GM12878 (cell line): ENCODE results near the gene FBXW8. TPM values are rescaled to one million over a fixed set of nuclear protein-coding genes. Genes with fewer than 3 reads are reported as not detected.

Source experiments
- BMI1 ChIP-seq: fragments of 450-650 bp; IDR thresholded peaks from 2 replicates; pipeline ENCODE4 v1.6.1; 2016; ENCODE audit warnings: mild to moderate bottlenecking, moderate library complexity, borderline replicate concordance
- LARP7 ChIP-seq: fragments of 450-650 bp; IDR thresholded peaks from 2 replicates; pipeline ENCODE4 v1.6.1; 2017; ENCODE audit warnings: mild to moderate bottlenecking
- NFYA ChIP-seq: IDR thresholded peaks from 2 replicates; pipeline ENCODE4 v1.6.1; 2011; ENCODE audit warnings: low read depth, mild to moderate bottlenecking, low read length, improper control_type of control experiment, borderline replicate concordance
- RFX5 ChIP-seq: IDR thresholded peaks from 2 replicates; pipeline ENCODE4 v1.6.1; 2011; ENCODE audit warnings: low read depth, low read length, improper control_type of control experiment
- TCF3 ChIP-seq: IDR thresholded peaks from 2 replicates; pipeline ENCODE4 v1.6.1; 2012; ENCODE audit warnings: low read depth, mild to moderate bottlenecking, low read length, borderline replicate concordance; ENCODE audit not compliant: insufficient read depth
- ZNF217 ChIP-seq: fragments of 450-650 bp; IDR thresholded peaks from 2 replicates; pipeline ENCODE4 v1.6.1; 2017; ENCODE audit warnings: antibody characterized with exemption, mild to moderate bottlenecking
- ZSCAN29 ChIP-seq: fragments of 450-650 bp; IDR thresholded peaks from 2 replicates; pipeline ENCODE4 v1.6.1; 2017; ENCODE audit warnings: mild to moderate bottlenecking, moderate library complexity
- polyA plus RNA-seq, 11 experiments: library from polyadenylated mRNA; depleted of rRNA in 4 of 11; unstranded in 6 of 11; stranded (reverse) in 5 of 11; fragments of >200 nt; fragmentation: Nextera tagmentation in 4 of 11; fragmentation: Illumina TruSeq in 1 of 11; extraction: Ambion mirVana in 4 of 11; extraction: Trizol in 1 of 11; gene quantifications; 1 replicate in 1 of 11; 2 replicates in 10 of 11; pipeline versions ENCODE4 v1.2.1 to v1.2.3, GENCODE V29; 2011 to 2016; ENCODE audit warnings: inconsistent platforms in 2 of 11, missing spikeins in 2 of 11, low read depth in 1 of 11
- total RNA-seq, 4 experiments: library from RNA; depleted of rRNA in 3 of 4; stranded (reverse); fragments of >200 nt in 3 of 4; fragmentation: Illumina TruSeq in 1 of 4; extraction: Trizol in 1 of 4; gene quantifications; 2 replicates each; pipeline versions ENCODE4 v1.2.1 to v1.2.3, GENCODE V29; 2013 to 2021
- TF ChIP-seq, protein P1 (sequence below): fragments of 450-650 bp; formaldehyde crosslinking; IDR thresholded peaks from 2 replicates; pipeline ENCODE4 v1.4.0; 2020; ENCODE audit warnings: mild to moderate bottlenecking, moderate library complexity
- TF ChIP-seq, protein P2 (sequence below): IDR thresholded peaks from 2 replicates; pipeline ENCODE4 v1.6.1; 2012; ENCODE audit warnings: low read depth, low read length, improper control_type of control experiment

The FBXW8 gene
- total and polyA plus RNA-seq, 10 of the 15 experiments (the other 5 are each of a cell fraction or from before 2014, with no cell fraction given): 0.49 to 7.5 (median 4.4) TPM

DNA sequence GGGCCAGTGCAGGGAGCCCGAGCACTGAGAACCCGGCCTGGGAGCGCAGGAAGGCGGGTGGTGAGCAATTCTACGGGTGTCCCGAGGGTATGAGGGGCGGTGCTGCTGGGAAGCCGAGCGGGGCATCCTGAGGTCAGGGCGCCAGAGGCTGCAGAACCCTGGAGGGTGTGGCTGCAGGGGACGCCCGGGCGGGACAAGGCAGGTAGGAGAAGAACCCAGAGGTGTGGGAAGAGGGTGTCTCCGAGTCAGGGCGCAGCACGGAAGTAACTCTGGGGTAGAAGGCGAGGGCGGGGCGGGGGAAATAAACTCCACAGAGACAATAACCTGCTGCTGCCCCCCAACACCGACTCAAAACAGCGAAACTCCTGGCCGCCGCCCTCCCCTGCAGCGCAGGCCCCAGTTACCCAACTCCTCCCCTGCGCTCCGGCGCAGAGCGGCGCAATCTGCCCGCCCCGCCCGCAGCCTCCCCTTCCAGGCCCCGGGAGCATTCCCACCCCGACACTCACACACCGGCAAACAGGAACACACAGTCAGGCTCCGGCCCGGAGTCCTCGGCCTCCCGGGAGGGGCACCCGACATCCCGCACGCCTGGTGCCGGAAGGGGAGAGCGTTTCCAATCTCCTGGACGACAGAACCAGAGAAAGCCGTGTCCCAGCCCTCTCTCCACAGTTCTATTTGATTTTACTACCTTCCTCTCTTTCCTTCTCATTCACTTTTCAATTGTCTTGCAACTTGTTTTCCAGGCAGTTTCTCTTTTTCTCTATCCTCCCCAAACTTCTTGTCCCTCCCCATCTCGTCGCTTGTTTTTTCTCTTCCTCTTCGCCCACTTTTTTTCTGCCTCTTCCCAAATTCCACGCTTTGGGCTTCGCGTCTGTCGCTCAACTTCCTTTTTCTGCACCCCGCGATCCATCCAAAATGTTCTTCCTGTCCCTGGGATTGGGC lies 31.9 kb upstream of the FBXW8 start (continued):
- TF ChIP-seq ZSCAN29: no peak
- no peak for TF ChIP-seq LARP7
- TF ChIP-seq NFYA: no peak
- TF ChIP-seq TCF3: no peak
- no peak for TF ChIP-seq ZNF217
- no peak for TF ChIP-seq RFX5
- TF ChIP-seq, protein P1, sequence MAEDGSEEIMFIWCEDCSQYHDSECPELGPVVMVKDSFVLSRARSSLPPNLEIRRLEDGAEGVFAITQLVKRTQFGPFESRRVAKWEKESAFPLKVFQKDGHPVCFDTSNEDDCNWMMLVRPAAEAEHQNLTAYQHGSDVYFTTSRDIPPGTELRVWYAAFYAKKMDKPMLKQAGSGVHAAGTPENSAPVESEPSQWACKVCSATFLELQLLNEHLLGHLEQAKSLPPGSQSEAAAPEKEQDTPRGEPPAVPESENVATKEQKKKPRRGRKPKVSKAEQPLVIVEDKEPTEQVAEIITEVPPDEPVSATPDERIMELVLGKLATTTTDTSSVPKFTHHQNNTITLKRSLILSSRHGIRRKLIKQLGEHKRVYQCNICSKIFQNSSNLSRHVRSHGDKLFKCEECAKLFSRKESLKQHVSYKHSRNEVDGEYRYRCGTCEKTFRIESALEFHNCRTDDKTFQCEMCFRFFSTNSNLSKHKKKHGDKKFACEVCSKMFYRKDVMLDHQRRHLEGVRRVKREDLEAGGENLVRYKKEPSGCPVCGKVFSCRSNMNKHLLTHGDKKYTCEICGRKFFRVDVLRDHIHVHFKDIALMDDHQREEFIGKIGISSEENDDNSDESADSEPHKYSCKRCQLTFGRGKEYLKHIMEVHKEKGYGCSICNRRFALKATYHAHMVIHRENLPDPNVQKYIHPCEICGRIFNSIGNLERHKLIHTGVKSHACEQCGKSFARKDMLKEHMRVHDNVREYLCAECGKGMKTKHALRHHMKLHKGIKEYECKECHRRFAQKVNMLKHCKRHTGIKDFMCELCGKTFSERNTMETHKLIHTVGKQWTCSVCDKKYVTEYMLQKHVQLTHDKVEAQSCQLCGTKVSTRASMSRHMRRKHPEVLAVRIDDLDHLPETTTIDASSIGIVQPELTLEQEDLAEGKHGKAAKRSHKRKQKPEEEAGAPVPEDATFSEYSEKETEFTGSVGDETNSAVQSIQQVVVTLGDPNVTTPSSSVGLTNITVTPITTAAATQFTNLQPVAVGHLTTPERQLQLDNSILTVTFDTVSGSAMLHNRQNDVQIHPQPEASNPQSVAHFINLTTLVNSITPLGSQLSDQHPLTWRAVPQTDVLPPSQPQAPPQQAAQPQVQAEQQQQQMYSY: no peak
- TF ChIP-seq, protein P2, sequence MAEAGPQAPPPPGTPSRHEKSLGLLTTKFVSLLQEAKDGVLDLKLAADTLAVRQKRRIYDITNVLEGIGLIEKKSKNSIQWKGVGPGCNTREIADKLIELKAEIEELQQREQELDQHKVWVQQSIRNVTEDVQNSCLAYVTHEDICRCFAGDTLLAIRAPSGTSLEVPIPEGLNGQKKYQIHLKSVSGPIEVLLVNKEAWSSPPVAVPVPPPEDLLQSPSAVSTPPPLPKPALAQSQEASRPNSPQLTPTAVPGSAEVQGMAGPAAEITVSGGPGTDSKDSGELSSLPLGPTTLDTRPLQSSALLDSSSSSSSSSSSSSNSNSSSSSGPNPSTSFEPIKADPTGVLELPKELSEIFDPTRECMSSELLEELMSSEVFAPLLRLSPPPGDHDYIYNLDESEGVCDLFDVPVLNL: no peak
- TF ChIP-seq BMI1: no peak
